Lung (tissue), 12 donors: ENCODE results near the gene VPS41. TPM values are rescaled to one million over a fixed set of nuclear protein-coding genes. Genes with fewer than 3 reads are reported as not detected.

ENCODE experiments used
- ATAC-seq: fragments of 200-7000 bp; cut with Tn5 transposase; one replicate; pipeline ENCODE4 v1.9.1; 2020; ENCODE audit warnings: moderate number of reproducible peaks; ENCODE audit not compliant: insufficient read depth, low FRiP score
- DNase-seq, 3 donors: peaks; one replicate each; pipeline ENCODE4 v3.0.0-alpha.2; 2013 to 2017
- H3K27ac ChIP-seq, 2 donors: one replicate each; pipeline ENCODE4 v1.5.1; 2013; ENCODE audit warnings: mild to moderate bottlenecking in 2 of 2, moderate library complexity in 2 of 2, control low read depth in 1 of 2, inconsistent platforms in 1 of 2, low read depth in 1 of 2, low read length in 1 of 2
- H3K27me3 ChIP-seq, 3 donors: one replicate each; pipeline ENCODE4 v1.5.1; 2013; ENCODE audit warnings: low read length in 2 of 3; ENCODE audit not compliant: control insufficient read depth in 3 of 3, insufficient read depth in 3 of 3
- H3K36me3 ChIP-seq, 4 donors: one replicate each; pipeline ENCODE4 v1.5.1; 2013; ENCODE audit warnings: low read length in 4 of 4, mild to moderate bottlenecking in 1 of 4, moderate library complexity in 1 of 4; ENCODE audit not compliant: control insufficient read depth in 4 of 4, insufficient read depth in 4 of 4
- H3K4me1 ChIP-seq, 5 donors: one replicate each; pipeline ENCODE4 v1.5.1; 2013; ENCODE audit warnings: low read length in 5 of 5, mild to moderate bottlenecking in 2 of 5, moderate library complexity in 1 of 5; ENCODE audit not compliant: control insufficient read depth in 5 of 5, insufficient read depth in 5 of 5
- H3K4me3 ChIP-seq: one replicate; pipeline ENCODE4 v1.5.1; 2013; ENCODE audit warnings: mild to moderate bottlenecking, control low read depth, moderate library complexity
- H3K9ac ChIP-seq, 2 donors: one replicate each; pipeline ENCODE4 v1.5.1; 2013; ENCODE audit warnings: low read length in 2 of 2, control low read depth in 1 of 2; ENCODE audit not compliant: insufficient read depth in 1 of 2
- H3K9me3 ChIP-seq, 4 donors: one replicate each; pipeline ENCODE4 v1.5.1; 2013; ENCODE audit warnings: low read length in 3 of 4, mild to moderate bottlenecking in 1 of 4, moderate library complexity in 1 of 4; ENCODE audit not compliant: control insufficient read depth in 4 of 4, insufficient read depth in 3 of 4
- WGBS, 2 donors: extraction: QIAGEN DNeasy Blood & Tissue Kit; methylation state at CpG; one replicate each; pipeline ENCODE4 v1.1.7; 2013; 5-methylcytosine and 5-hydroxymethylcytosine counted together
- polyA plus RNA-seq, 2 donors: library from polyadenylated mRNA; stranded (reverse); fragments of 200-250 nt; gene quantifications; one replicate each; pipeline ENCODE4 v1.2.1, GENCODE V29; 2013
- total RNA-seq, 2 donors: library from RNA; depleted of rRNA in 1 of 2; stranded (reverse); fragments of >200 nt in 1 of 2; gene quantifications; one replicate each; pipeline ENCODE4 v1.2.1, GENCODE V29; 2014 to 2021
- TF ChIP-seq, protein P1 (sequence below): IDR thresholded peaks from 2 replicates; pipeline ENCODE4 v1.5.1; 2012; ENCODE audit warnings: mild to moderate bottlenecking; ENCODE audit errors: control extremely low read depth, extremely low read depth
- donor health status: control.
- donor health status: control.
- donor health status: Bipolar disorder and iron deficiency.
- donor health status: healthy.
- donor health status: DM: yes; HTN: yes; CAD: no.

The VPS41 gene
- total and polyA plus RNA-seq, 4 donors = 13.8 to 88.6 (median 48.1) TPM

- H3K27me3 ChIP-seq = no peaks in the 10 kb centered on the region
- H3K9me3 ChIP-seq = peaks cover 0 to 3% (median 0%) of the 10 kb centered on the region in 4 donors
- no peak overlapping the region for H3K9ac ChIP-seq
- 99 to 100% methylated on average over 1 of the region's 1 CpG for WGBS, 2 donors
- H3K36me3 ChIP-seq = peaks cover 0 to 4% (median 0%) of the 10 kb centered on the region in 4 donors
- TF ChIP-seq, protein P1, sequence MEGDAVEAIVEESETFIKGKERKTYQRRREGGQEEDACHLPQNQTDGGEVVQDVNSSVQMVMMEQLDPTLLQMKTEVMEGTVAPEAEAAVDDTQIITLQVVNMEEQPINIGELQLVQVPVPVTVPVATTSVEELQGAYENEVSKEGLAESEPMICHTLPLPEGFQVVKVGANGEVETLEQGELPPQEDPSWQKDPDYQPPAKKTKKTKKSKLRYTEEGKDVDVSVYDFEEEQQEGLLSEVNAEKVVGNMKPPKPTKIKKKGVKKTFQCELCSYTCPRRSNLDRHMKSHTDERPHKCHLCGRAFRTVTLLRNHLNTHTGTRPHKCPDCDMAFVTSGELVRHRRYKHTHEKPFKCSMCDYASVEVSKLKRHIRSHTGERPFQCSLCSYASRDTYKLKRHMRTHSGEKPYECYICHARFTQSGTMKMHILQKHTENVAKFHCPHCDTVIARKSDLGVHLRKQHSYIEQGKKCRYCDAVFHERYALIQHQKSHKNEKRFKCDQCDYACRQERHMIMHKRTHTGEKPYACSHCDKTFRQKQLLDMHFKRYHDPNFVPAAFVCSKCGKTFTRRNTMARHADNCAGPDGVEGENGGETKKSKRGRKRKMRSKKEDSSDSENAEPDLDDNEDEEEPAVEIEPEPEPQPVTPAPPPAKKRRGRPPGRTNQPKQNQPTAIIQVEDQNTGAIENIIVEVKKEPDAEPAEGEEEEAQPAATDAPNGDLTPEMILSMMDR = no peak
- DNase-seq (no peak), ATAC-seq (no peak)
- H3K27ac ChIP-seq = no peak overlapping the region
- peaks cover 0 to 5% (median 0%) of the 10 kb centered on the region in 5 donors for H3K4me1 ChIP-seq
- no peak overlapping the region for H3K4me3 ChIP-seq
Observed at GRCh38 chr7:38889079-38889478, 19.9 kb downstream of the VPS41 start.

- Histone ChIP-seq H3K27ac (no peak overlapping the region), H3K4me3 (no peak overlapping the region), H3K9me3 (peaks cover 0 to 3% (median 0%) of the 10 kb centered on the region in 4 donors), H3K4me1 (peaks cover 0 to 1% (median 0%) of the 10 kb centered on the region in 5 donors), H3K9ac (no peak overlapping the region), H3K36me3 (peaks cover 0 to 4% (median 0%) of the 10 kb centered on the region in 4 donors), H3K27me3 (no peaks in the 10 kb centered on the region)
- no peak for DNase-seq
- ATAC-seq = no peak
- TF ChIP-seq, protein P1 = no peak
- 96 to 98% methylated on average over 10 of the region's 10 CpGs for WGBS, 2 donors
Observed at GRCh38 chr7:38886265-38886664, 22.7 kb downstream of the VPS41 start.

DNA sequence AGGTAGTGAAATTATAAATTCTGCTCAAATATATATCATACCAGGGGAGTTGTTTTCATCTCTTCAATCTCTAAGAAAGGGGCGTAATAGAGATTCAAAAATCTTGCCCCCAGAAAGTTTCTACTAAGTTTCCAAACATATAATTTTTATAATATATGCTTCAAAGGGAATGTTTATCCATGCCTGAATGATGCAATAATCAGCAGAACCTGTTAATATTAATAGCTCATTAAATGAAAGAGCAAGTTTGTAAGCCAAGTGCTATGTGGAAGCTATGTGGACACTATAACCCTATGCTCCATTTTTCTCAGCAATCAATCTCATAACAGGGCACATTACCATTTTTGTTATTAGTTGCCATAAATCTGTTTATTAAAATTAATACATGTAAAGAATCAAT, 25.3 kb downstream of the VPS41 start:
- no peaks in the 10 kb centered on the region for H3K36me3 ChIP-seq
- 97 to 98% methylated on average over 1 of the region's 1 CpG for WGBS, 2 donors
- ATAC-seq (no peak), DNase-seq (no peak)
- H3K9me3 ChIP-seq = no peaks in the 10 kb centered on the region
- H3K27me3 ChIP-seq = no peaks in the 10 kb centered on the region
- peaks cover 0 to 1% (median 0%) of the 10 kb centered on the region in 5 donors for H3K4me1 ChIP-seq
- H3K27ac ChIP-seq = no peak overlapping the region
- no peak overlapping the region for H3K4me3 ChIP-seq
- TF ChIP-seq, protein P1 = no peak
- H3K9ac ChIP-seq = no peak overlapping the region
